ENCODE results near the gene RAPGEF4.

The RAPGEF4 gene

DNA sequence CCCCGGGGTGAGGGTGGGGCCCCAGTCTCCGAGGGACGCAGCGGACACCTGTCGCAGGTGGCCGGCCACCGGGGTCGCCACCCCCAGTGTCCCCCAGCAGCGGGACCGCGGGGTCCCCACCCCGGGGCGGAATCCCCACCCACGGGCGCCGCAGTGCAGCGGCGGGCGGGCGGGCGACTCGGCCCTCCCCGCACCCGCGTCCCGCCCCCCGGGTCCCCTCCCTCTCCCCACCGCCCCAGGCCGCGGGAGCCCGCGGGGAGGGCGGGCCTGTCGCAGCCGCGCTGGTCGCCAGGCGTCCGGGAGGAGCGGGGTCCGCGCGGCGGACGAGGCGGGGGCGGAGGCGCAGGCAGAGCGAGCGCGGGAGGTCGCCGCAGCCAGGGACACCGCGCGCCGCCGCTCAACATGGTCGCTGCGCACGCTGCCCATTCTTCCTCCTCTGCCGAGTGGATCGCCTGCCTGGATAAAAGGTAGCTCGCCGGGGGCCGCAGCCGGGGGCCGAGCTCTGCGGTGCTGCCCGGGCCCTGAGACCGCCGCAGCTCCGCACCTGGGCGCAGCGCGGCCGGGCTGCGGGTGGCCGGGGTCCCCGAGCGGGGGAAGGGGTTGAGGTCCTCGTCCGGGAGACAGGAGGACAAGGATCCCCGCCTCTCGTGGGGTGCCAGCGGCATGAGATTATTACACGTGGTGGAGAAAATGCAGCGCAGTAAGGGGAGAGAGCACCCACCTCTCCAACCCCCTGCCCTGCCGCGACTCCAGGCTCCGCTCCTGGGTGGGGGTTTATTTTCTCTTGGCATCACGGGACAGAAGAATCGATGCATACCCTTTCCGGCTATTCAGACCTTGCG lies at the start of gene RAPGEF4:
TSS of gene RAPGEF4 (plus strand) at position 264 of the 842 bp plus-strand sequence. CDS start at position 403, 139 bp downstream.
- H3K9ac ChIP-seq (ENCODE audit: low read length in 5 of 5) = peak within 1 kb of the TSS in 3 of 5 donors; percentile 62 to 69 (median 66)
- no peaks in the 10 kb centered on the region for H3K36me3 ChIP-seq (ENCODE audit: control insufficient read depth in 5 of 5, insufficient read depth in 5 of 5, low read length in 5 of 5)

DNA sequence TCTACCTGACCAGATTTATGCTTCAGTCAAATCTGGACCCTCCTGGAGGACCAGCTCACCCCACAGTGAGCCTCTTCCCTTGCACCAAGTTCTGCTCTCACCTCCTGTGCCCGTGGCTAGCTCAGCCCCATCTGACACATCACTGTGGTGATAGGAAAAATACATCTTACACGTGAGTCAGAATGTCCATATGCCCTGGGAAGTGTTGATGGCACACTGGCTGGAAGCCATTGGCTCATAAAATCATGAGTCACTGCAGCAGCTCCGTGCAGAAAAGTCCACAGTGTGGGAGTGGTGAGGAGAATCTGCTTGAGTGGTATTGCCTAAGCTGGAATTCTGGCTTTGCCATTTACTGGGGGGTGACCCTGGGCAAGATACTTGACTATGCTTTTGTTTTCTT lies 42.6 kb upstream of the RAPGEF4 start:
- Histone ChIP-seq H3K9me3 (ENCODE audit: control insufficient read depth in 5 of 5, low read length in 5 of 5) (no peaks in the 10 kb centered on the region), H3K27ac (ENCODE audit: low read depth, low read length) (no peak overlapping the region), H3K9ac (ENCODE audit: low read length in 5 of 5) (no peak overlapping the region), H3K4me1 (ENCODE audit: control insufficient read depth in 5 of 5, insufficient read depth in 5 of 5, low read length in 5 of 5) (peaks cover 0 to 3% (median 0%) of the 10 kb centered on the region in 5 donors), H3K36me3 (ENCODE audit: control insufficient read depth in 5 of 5, insufficient read depth in 5 of 5, low read length in 5 of 5) (no peaks in the 10 kb centered on the region), H3K27me3 (ENCODE audit: control insufficient read depth in 5 of 5, insufficient read depth in 4 of 5, low read length in 5 of 5) (peaks cover 0 to 2% (median 0%) of the 10 kb centered on the region in 5 donors), H3K4me3 (ENCODE audit: low read depth in 1 of 5, low read length in 5 of 5) (no peak overlapping the region)

More for the DNA sequence above, at the start of gene RAPGEF4:
- Histone ChIP-seq H3K9me3 (ENCODE audit: control insufficient read depth in 5 of 5, low read length in 5 of 5) (no peaks in the 10 kb centered on the region), H3K27me3 (ENCODE audit: control insufficient read depth in 5 of 5, insufficient read depth in 4 of 5, low read length in 5 of 5) (peaks cover 0 to 11% (median 0%) of the 10 kb centered on the region in 5 donors), H3K27ac (ENCODE audit: low read depth, low read length) (no peak within 1 kb of the TSS), H3K4me1 (ENCODE audit: control insufficient read depth in 5 of 5, insufficient read depth in 5 of 5, low read length in 5 of 5) (peaks cover 0 to 26% (median 16%) of the 10 kb centered on the region in 5 donors), H3K4me3 (ENCODE audit: low read depth in 1 of 5, low read length in 5 of 5) (peak within 1 kb of the TSS; percentile 49 to 81 (median 67))

DNA sequence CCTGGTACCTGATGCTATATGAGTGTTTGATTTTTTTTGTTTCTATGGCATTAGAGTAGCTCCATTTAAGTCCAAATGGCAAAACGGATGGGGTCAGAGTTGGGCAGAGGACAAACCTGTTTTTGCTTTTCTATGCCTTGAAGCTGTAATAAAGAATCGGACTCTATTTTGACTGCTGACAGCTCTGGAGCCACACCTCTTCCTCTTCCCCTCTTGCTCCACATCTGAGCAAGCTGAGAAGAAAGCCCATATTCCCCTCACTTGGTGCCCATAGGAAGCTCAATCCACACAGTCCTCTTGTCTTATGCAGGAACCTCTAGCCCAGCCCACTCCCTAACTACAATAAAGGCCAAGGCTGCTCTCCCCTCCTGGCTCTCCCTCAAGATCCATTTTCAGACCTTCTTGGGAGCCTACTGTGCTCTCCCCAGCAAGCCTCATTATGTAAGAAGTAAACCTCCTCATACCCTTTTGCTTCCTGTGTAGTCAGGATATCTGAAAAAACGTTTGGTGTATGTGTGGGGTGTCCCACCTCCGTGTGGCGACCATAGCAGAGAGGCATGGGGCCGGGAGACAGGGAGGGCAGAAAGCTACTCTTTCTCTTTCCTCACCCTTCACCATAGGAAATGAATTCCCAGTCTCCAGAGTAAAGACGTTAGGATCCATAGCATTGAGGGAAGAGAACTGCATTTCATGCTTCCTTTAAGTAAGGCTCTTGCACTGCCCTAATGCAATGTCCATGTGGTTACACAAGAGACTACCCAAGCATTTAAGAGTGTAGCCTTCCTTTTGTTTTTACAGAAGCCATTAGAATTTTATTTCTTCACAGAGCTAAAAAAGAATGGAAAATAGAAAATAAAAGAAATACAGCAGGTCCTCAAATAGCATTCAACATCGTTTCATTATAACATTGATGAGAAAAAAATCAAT lies 41.9 kb upstream of the RAPGEF4 start:
- peaks cover 0 to 3% (median 0%) of the 10 kb centered on the region in 5 donors for H3K4me1 ChIP-seq (ENCODE audit: control insufficient read depth in 5 of 5, insufficient read depth in 5 of 5, low read length in 5 of 5)
- no peaks in the 10 kb centered on the region for H3K36me3 ChIP-seq (ENCODE audit: control insufficient read depth in 5 of 5, insufficient read depth in 5 of 5, low read length in 5 of 5)
- peaks cover 0 to 2% (median 0%) of the 10 kb centered on the region in 5 donors for H3K27me3 ChIP-seq (ENCODE audit: control insufficient read depth in 5 of 5, insufficient read depth in 4 of 5, low read length in 5 of 5)
- no peak overlapping the region for H3K4me3 ChIP-seq (ENCODE audit: low read depth in 1 of 5, low read length in 5 of 5)
- H3K9ac ChIP-seq (ENCODE audit: low read length in 5 of 5) = no peak overlapping the region
- H3K27ac ChIP-seq (ENCODE audit: low read depth, low read length) = no peak overlapping the region
- no peaks in the 10 kb centered on the region for H3K9me3 ChIP-seq (ENCODE audit: control insufficient read depth in 5 of 5, low read length in 5 of 5)

GRCh38 chr2:172697296-172697695 lies 38.3 kb upstream of the RAPGEF4 start:
- Histone ChIP-seq H3K36me3 (ENCODE audit: control insufficient read depth in 5 of 5, insufficient read depth in 5 of 5, low read length in 5 of 5) (no peaks in the 10 kb centered on the region), H3K9ac (ENCODE audit: low read length in 5 of 5) (no peak overlapping the region), H3K4me3 (ENCODE audit: low read depth in 1 of 5, low read length in 5 of 5) (no peak overlapping the region), H3K27me3 (ENCODE audit: control insufficient read depth in 5 of 5, insufficient read depth in 4 of 5, low read length in 5 of 5) (peaks cover 0 to 2% (median 0%) of the 10 kb centered on the region in 5 donors), H3K4me1 (ENCODE audit: control insufficient read depth in 5 of 5, insufficient read depth in 5 of 5, low read length in 5 of 5) (peaks cover 0 to 3% (median 0%) of the 10 kb centered on the region in 5 donors), H3K27ac (ENCODE audit: low read depth, low read length) (no peak overlapping the region), H3K9me3 (ENCODE audit: control insufficient read depth in 5 of 5, low read length in 5 of 5) (no peaks in the 10 kb centered on the region)

- no peaks in the 10 kb centered on the region for H3K36me3 ChIP-seq (ENCODE audit: control insufficient read depth in 5 of 5, insufficient read depth in 5 of 5, low read length in 5 of 5)
- H3K9me3 ChIP-seq (ENCODE audit: control insufficient read depth in 5 of 5, low read length in 5 of 5) = no peaks in the 10 kb centered on the region
- no peak overlapping the region for H3K9ac ChIP-seq (ENCODE audit: low read length in 5 of 5)
- no peak overlapping the region for H3K4me3 ChIP-seq (ENCODE audit: low read depth in 1 of 5, low read length in 5 of 5)
- peaks cover 0 to 2% (median 0%) of the 10 kb centered on the region in 5 donors for H3K27me3 ChIP-seq (ENCODE audit: control insufficient read depth in 5 of 5, insufficient read depth in 4 of 5, low read length in 5 of 5)
- no peak overlapping the region for H3K27ac ChIP-seq (ENCODE audit: low read depth, low read length)
- no peaks in the 10 kb centered on the region for H3K4me1 ChIP-seq (ENCODE audit: control insufficient read depth in 5 of 5, insufficient read depth in 5 of 5, low read length in 5 of 5)
Measured at GRCh38 chr2:172698041-172698863, 37.4 kb upstream of the RAPGEF4 start.

DNA sequence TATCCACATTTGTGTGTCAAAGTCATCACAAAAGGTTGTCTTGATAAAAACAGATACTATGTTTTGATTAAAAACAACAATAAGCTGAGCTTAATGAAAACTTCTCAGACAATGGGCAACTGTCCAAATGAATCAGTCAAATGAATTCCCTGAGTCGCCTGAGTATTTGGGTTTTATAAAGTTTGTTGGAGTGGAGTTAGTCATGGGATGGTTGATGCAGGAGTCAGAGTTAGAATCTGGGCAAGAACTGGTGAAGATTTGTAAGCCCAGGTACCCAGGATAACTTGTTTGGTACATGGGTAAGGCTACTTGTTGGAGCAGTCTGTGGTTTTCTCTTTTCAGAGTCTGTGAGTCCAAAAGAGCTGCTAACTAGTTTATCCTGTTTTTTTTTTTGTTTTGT lies 34.4 kb upstream of the RAPGEF4 start:
- H3K4me1 ChIP-seq (ENCODE audit: control insufficient read depth in 5 of 5, insufficient read depth in 5 of 5, low read length in 5 of 5) = no peaks in the 10 kb centered on the region
- no peak overlapping the region for H3K9ac ChIP-seq (ENCODE audit: low read length in 5 of 5)
- no peak overlapping the region for H3K27ac ChIP-seq (ENCODE audit: low read depth, low read length)
- no peaks in the 10 kb centered on the region for H3K36me3 ChIP-seq (ENCODE audit: control insufficient read depth in 5 of 5, insufficient read depth in 5 of 5, low read length in 5 of 5)
- no peaks in the 10 kb centered on the region for H3K27me3 ChIP-seq (ENCODE audit: control insufficient read depth in 5 of 5, insufficient read depth in 4 of 5, low read length in 5 of 5)
- H3K9me3 ChIP-seq (ENCODE audit: control insufficient read depth in 5 of 5, low read length in 5 of 5) = no peaks in the 10 kb centered on the region
- no peak overlapping the region for H3K4me3 ChIP-seq (ENCODE audit: low read depth in 1 of 5, low read length in 5 of 5)

- Histone ChIP-seq H3K9me3 (ENCODE audit: control insufficient read depth in 5 of 5, low read length in 5 of 5) (no peaks in the 10 kb centered on the region), H3K27ac (ENCODE audit: low read depth, low read length) (no peak overlapping the region), H3K36me3 (ENCODE audit: control insufficient read depth in 5 of 5, insufficient read depth in 5 of 5, low read length in 5 of 5) (no peaks in the 10 kb centered on the region), H3K4me1 (ENCODE audit: control insufficient read depth in 5 of 5, insufficient read depth in 5 of 5, low read length in 5 of 5) (no peaks in the 10 kb centered on the region), H3K4me3 (ENCODE audit: low read depth in 1 of 5, low read length in 5 of 5) (no peak overlapping the region), H3K9ac (ENCODE audit: low read length in 5 of 5) (no peak overlapping the region), H3K27me3 (ENCODE audit: control insufficient read depth in 5 of 5, insufficient read depth in 4 of 5, low read length in 5 of 5) (peaks cover 0 to 6% (median 0%) of the 10 kb centered on the region in 5 donors)
Measured at GRCh38 chr2:172702451-172702850, 33.2 kb upstream of the RAPGEF4 start.

- Histone ChIP-seq H3K27ac (ENCODE audit: low read depth, low read length) (no peak overlapping the region), H3K36me3 (ENCODE audit: control insufficient read depth in 5 of 5, insufficient read depth in 5 of 5, low read length in 5 of 5) (no peaks in the 10 kb centered on the region), H3K9me3 (ENCODE audit: control insufficient read depth in 5 of 5, low read length in 5 of 5) (no peaks in the 10 kb centered on the region), H3K4me3 (ENCODE audit: low read depth in 1 of 5, low read length in 5 of 5) (no peak overlapping the region), H3K27me3 (ENCODE audit: control insufficient read depth in 5 of 5, insufficient read depth in 4 of 5, low read length in 5 of 5) (peaks cover 0 to 6% (median 0%) of the 10 kb centered on the region in 5 donors), H3K4me1 (ENCODE audit: control insufficient read depth in 5 of 5, insufficient read depth in 5 of 5, low read length in 5 of 5) (no peaks in the 10 kb centered on the region), H3K9ac (ENCODE audit: low read length in 5 of 5) (no peak overlapping the region)
Measured at GRCh38 chr2:172704072-172704936, 31.3 kb upstream of the RAPGEF4 start.

DNA sequence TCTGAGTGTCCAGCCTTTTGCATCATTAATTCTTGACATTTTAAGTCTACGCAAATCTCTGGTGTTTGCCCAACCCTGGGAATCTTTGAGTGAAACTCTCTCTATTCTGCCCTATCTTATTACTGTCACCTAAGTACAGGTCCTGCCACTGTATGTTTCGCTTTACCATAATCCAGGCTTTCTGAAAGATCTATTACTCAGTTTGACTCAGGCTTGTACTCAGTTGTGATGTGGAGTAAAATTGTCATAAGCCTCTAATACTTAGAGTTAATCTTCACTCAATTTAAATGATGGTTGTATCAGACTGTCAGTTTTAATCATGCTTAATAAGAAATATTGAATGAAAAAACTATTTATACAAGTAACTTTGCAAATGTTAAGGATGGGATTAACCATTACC lies 30.3 kb upstream of the RAPGEF4 start:
- Histone ChIP-seq H3K4me1 (ENCODE audit: control insufficient read depth in 5 of 5, insufficient read depth in 5 of 5, low read length in 5 of 5) (peaks cover 0 to 2% (median 0%) of the 10 kb centered on the region in 5 donors), H3K4me3 (ENCODE audit: low read depth in 1 of 5, low read length in 5 of 5) (no peak overlapping the region), H3K9ac (ENCODE audit: low read length in 5 of 5) (no peak overlapping the region), H3K27ac (ENCODE audit: low read depth, low read length) (no peak overlapping the region), H3K9me3 (ENCODE audit: control insufficient read depth in 5 of 5, low read length in 5 of 5) (no peaks in the 10 kb centered on the region), H3K36me3 (ENCODE audit: control insufficient read depth in 5 of 5, insufficient read depth in 5 of 5, low read length in 5 of 5) (no peaks in the 10 kb centered on the region), H3K27me3 (ENCODE audit: control insufficient read depth in 5 of 5, insufficient read depth in 4 of 5, low read length in 5 of 5) (peaks cover 0 to 6% (median 0%) of the 10 kb centered on the region in 5 donors)
